GM23248 (cell line): ENCODE results near the gene SIK2.

Source experiments
- EZH2 ChIP-seq: fragments of 200-600 bp; sonication (generic); IDR thresholded peaks from 2 replicates; pipeline ENCODE4 v1.6.1; 2018; ENCODE audit warnings: antibody characterized with exemption, mild to moderate bottlenecking; ENCODE audit not compliant: insufficient read depth, poor library complexity, severe bottlenecking
- EZH2phosphoT487 ChIP-seq: fragments of 200-600 bp; sonication (generic); IDR thresholded peaks from 2 replicates; pipeline ENCODE4 v1.6.1; 2018; ENCODE audit warnings: antibody characterized with exemption, moderate library complexity, mild to moderate bottlenecking, low read depth; ENCODE audit not compliant: insufficient read depth

DNA sequence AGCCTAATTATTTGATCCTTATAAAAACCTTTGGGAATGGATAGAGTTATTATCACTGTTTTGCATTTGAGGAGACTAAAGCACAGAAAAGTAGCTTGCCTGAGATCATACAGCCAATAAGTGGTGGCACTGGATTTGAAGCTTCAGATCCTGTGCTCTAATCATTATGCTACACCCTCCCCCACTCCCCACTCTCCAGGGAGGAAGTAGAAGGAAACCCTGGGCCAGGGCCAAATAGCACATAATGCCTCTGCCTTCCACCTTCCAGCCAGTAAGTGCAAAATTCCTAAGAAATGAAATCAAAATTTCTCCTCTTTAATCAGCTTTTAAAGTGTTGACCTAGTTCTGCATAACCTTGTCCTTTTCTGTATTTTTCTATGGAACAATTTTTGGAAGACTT lies 61.6 kb downstream of the SIK2 start:
- TF ChIP-seq EZH2phosphoT487 (no peak), EZH2 (no peak)
